SJCRH30 (cell line): ENCODE data around the gene C9. TPM values are rescaled to one million over a fixed set of nuclear protein-coding genes. Genes with fewer than 3 reads are reported as not detected.
A peak's percentile ranks its signal among the peaks of the same experiment; 100 is the strongest.
"Not testable (repeated sequence)": the region's sequence is repeated elsewhere in the genome, so short reads cannot be mapped to it uniquely, and the experiment has no call there.

Source experiments
- DNase-seq, 2 experiments: peaks; one replicate each; pipeline ENCODE4 v3.0.0-alpha.2; 2015 to 2020
- H3K27ac ChIP-seq: fragments of 250-450 bp; sonication (Bioruptor Pico); 2 replicates; pipeline ENCODE4 v1.5.1; 2020; ENCODE audit warnings: mild to moderate bottlenecking, moderate library complexity
- H3K27me3 ChIP-seq: fragments of 250-450 bp; sonication (Bioruptor Pico); 2 replicates; pipeline ENCODE4 v1.5.1; 2020; ENCODE audit warnings: mild to moderate bottlenecking, moderate library complexity
- H3K36me3 ChIP-seq: fragments of 250-450 bp; sonication (Bioruptor Pico); 2 replicates; pipeline ENCODE4 v1.5.1; 2020; ENCODE audit warnings: mild to moderate bottlenecking, moderate library complexity
- H3K4me1 ChIP-seq: fragments of 250-450 bp; sonication (Bioruptor Pico); 2 replicates; pipeline ENCODE4 v1.5.1; 2020; ENCODE audit warnings: mild to moderate bottlenecking, moderate library complexity
- H3K4me3 ChIP-seq: fragments of 250-450 bp; sonication (Bioruptor Pico); 2 replicates; pipeline ENCODE4 v1.5.1; 2020; ENCODE audit warnings: mild to moderate bottlenecking, moderate library complexity
- H3K9me3 ChIP-seq: fragments of 250-450 bp; sonication (Bioruptor Pico); replicated peaks from 2 replicates; pipeline ENCODE4 v1.5.1; 2020; ENCODE audit warnings: mild to moderate bottlenecking, moderate library complexity
- total RNA-seq: library from RNA; depleted of rRNA; stranded (reverse); fragments of >200 nt; shearing (Covaris generic); gene quantifications from 2 replicates; pipeline ENCODE4 v1.2.3, GENCODE V29; 2014; rRNA removed

Gene C9
- not detected in 2 replicates for total RNA-seq

- Histone ChIP-seq H3K4me1 (no peaks in the 10 kb centered on the region), H3K27me3 (0 out of 2 replicates have a peak, but pooled peaks cover 10% of the 10 kb centered on the region), H3K27ac (no peak within 1 kb of the TSS), H3K4me3 (no peak within 1 kb of the TSS), H3K36me3 (no peaks in the 10 kb centered on the region), H3K9me3 (no peaks in the 10 kb centered on the region; the same call in 1 of the 2 replicates)
- no peak for DNase-seq
Observed at GRCh38 chr5:39364367-39364766, at the start of gene C9. Gene C9 (minus strand): TSS chr5:39364495. CDS start chr5:39364464, 31 bp downstream.

GRCh38 chr5:39413771-39414170, 49.5 kb upstream of the C9 start:
- H3K4me3 ChIP-seq, result no peak overlapping the region
- no peak overlapping the region for H3K27ac ChIP-seq
- peaks cover 12% of the 10 kb centered on the region for H3K4me1 ChIP-seq

DNA sequence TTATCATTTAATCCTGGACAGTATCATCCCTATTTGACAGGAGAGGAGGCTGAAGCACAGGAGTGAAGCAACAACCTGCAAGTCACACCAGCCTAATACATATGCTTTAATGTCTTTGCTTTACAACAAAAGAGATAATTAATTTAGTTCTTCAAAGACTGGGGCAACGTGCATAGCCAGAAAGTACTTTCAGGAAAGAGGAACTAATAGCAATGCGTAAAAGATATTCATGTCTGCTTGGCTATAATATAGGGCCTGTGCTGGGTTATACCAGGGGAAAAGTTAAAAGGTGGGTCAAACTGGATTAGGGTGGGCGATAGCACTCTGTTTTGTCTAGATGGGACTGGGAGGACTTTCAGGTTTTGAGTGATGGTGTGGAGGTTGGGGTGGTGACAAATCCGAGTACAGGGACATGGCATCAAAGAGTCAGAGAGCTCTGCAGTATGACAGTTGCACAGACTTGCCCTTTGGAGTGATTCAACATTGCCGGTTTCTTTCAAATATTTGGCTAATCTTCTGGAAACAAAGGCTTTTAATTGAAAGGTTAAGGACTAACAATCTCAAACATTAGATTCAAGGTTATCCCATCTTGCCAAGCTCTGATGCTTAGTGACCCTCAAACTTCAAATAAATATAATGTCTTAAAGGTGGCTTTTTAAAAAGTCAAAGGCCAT, 48.6 kb upstream of the C9 start:
- no peak overlapping the region for H3K27ac ChIP-seq
- no peaks in the 10 kb centered on the region for H3K36me3 ChIP-seq
- DNase-seq, result no peak
- H3K4me1 ChIP-seq, result peaks cover 12% of the 10 kb centered on the region
- no peaks in the 10 kb centered on the region for H3K9me3 ChIP-seq
- H3K4me3 ChIP-seq, result no peak overlapping the region
- H3K27me3 ChIP-seq, result no peaks in the 10 kb centered on the region

More at GRCh38 chr5:39413771-39414170, 49.5 kb upstream of the C9 start:
- DNase-seq, result no peak
- Histone ChIP-seq H3K36me3 (no peaks in the 10 kb centered on the region), H3K9me3 (no peaks in the 10 kb centered on the region), H3K27me3 (no peaks in the 10 kb centered on the region)

GRCh38 chr5:39411985-39412384, 47.7 kb upstream of the C9 start:
- H3K4me1 ChIP-seq, result peaks cover 12% of the 10 kb centered on the region
- no peak for DNase-seq
- H3K36me3 ChIP-seq, result no peaks in the 10 kb centered on the region
- H3K9me3 ChIP-seq, result no peaks in the 10 kb centered on the region
- no peaks in the 10 kb centered on the region for H3K27me3 ChIP-seq
- no peak overlapping the region for H3K4me3 ChIP-seq
- H3K27ac ChIP-seq, result no peak overlapping the region

DNA sequence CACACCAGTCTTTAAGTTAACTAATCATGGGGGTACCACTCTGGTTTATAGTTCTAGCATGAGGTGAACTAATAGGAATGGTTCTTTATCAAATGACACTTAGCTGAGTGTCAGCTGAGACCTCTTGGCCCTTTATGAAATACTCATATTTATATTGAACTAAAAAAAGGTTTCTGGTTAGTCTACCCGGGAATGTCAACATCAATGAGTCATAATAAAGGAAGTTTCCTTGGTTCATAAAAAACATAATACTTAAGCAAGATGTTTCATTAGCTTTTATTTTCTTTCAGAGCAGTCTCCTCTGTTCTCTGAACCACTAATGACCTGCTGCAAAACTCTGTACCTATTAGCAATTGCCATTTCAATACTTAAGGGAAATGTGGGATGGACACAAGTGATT, 46.8 kb upstream of the C9 start:
- no peaks in the 10 kb centered on the region for H3K27me3 ChIP-seq
- no peak overlapping the region for H3K27ac ChIP-seq
- H3K9me3 ChIP-seq, result no peaks in the 10 kb centered on the region
- H3K4me3 ChIP-seq, result no peak overlapping the region
- no peak for DNase-seq
- H3K36me3 ChIP-seq, result no peaks in the 10 kb centered on the region
- H3K4me1 ChIP-seq, result peaks cover 12% of the 10 kb centered on the region

DNA sequence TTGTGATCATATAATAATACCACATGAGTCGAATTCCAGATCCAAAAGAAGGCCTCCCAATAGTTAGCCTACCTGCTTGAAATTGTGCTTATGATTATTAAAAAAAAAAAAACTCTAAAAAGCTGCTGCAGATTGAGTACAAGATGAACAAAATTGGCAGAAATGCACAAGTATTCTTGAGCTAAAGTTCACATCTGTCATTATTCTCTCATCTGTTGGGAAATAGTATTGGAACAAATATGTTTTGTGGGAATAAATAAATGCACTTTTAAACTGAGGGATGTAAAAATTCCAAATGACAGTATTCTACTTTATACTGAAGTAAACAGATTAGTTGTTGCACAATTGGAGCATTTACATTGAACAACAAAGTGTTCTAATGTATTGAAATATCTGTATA, 44.7 kb upstream of the C9 start:
- Histone ChIP-seq H3K27ac (no peak overlapping the region), H3K9me3 (no peaks in the 10 kb centered on the region), H3K27me3 (no peaks in the 10 kb centered on the region), H3K4me1 (peaks cover 12% of the 10 kb centered on the region), H3K36me3 (no peaks in the 10 kb centered on the region), H3K4me3 (no peak overlapping the region)
- DNase-seq, result no peak

- H3K36me3 ChIP-seq, result no peaks in the 10 kb centered on the region
- peaks cover 7% of the 10 kb centered on the region; the same call in 1 of the 2 replicates for H3K4me1 ChIP-seq
- no peaks in the 10 kb centered on the region for H3K27me3 ChIP-seq
- DNase-seq, result no peak
- H3K9me3 ChIP-seq, result no peaks in the 10 kb centered on the region; the same call in 1 of the 2 replicates
- no peak overlapping the region for H3K4me3 ChIP-seq
- H3K27ac ChIP-seq, result no peak overlapping the region
Observed at GRCh38 chr5:39405083-39405843, 41.0 kb upstream of the C9 start.

GRCh38 chr5:39403761-39404160, 39.5 kb upstream of the C9 start:
- not testable (repeated sequence) for H3K36me3 ChIP-seq, H3K4me1 ChIP-seq, H3K4me3 ChIP-seq, H3K27me3 ChIP-seq, H3K27ac ChIP-seq, DNase-seq, H3K9me3 ChIP-seq

- DNase-seq, H3K27me3 ChIP-seq, H3K4me1 ChIP-seq, H3K36me3 ChIP-seq, H3K27ac ChIP-seq, H3K9me3 ChIP-seq, H3K4me3 ChIP-seq: not testable (repeated sequence)
Observed at GRCh38 chr5:39402140-39402539, 37.8 kb upstream of the C9 start.

GRCh38 chr5:39400713-39401578, 36.7 kb upstream of the C9 start:
- H3K27ac ChIP-seq, result no peak overlapping the region
- DNase-seq, result no peak
- H3K4me1 ChIP-seq, result peaks cover 4% of the 10 kb centered on the region

GRCh38 chr5:39399135-39400036, 35.1 kb upstream of the C9 start:
- Histone ChIP-seq H3K9me3 (no peaks in the 10 kb centered on the region; the same call in 1 of the 2 replicates), H3K36me3 (no peaks in the 10 kb centered on the region), H3K27ac (no peak overlapping the region), H3K4me1 (peaks cover 4% of the 10 kb centered on the region), H3K4me3 (no peak overlapping the region), H3K27me3 (no peaks in the 10 kb centered on the region)
- DNase-seq, result peak in 1 of 2 experiments; percentile 31

More at GRCh38 chr5:39400713-39401578, 36.7 kb upstream of the C9 start:
- Histone ChIP-seq H3K36me3 (no peaks in the 10 kb centered on the region), H3K9me3 (no peaks in the 10 kb centered on the region; the same call in 1 of the 2 replicates), H3K4me3 (no peak overlapping the region), H3K27me3 (no peaks in the 10 kb centered on the region)

DNA sequence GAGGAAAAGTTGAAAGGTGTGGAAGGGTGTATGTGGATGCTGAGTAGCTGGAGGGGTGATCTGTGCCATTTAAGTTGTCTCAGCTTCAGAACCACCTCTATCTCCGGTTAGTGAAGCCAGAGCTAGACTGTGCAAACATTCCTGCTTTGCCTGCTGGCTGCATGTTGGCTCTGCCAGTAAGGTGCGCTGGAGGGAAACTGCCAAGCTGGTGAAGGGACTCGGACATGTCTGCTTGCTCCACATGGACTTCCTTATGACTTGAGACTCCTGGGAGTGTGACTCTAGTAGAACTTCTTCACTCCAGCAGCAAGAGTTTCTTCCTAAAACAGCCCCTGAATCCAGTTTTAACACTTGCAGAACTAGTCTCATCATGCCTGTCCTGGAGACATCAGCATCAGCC, 32.5 kb upstream of the C9 start:
- Histone ChIP-seq H3K27ac (no peak overlapping the region), H3K4me3 (no peak overlapping the region), H3K36me3 (peaks cover 6% of the 10 kb centered on the region), H3K27me3 (no peaks in the 10 kb centered on the region), H3K4me1 (peaks cover 4% of the 10 kb centered on the region), H3K9me3 (no peaks in the 10 kb centered on the region)
- DNase-seq, result no peak

DNA sequence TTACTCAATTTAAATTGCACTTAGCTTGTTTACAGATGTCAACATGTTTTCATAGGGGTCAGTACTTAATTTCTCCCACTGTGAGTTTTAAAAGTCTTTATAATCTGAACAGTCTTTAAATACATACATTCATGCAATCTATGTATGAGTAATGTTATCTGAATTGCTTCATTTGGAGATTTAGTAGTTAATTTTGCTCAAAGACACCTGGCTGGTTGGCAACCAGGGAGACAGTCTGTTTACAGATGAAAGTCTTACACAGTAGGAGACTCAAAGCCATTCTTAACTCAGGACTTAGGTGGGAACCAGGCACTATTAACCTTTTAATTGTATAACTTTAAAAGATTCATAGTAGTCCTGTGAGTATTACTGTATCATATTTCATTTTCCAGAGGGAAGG, 31.2 kb upstream of the C9 start:
- peaks cover 11% of the 10 kb centered on the region for H3K36me3 ChIP-seq
- no peak overlapping the region for H3K4me3 ChIP-seq
- H3K9me3 ChIP-seq, result no peaks in the 10 kb centered on the region
- H3K27me3 ChIP-seq, result no peaks in the 10 kb centered on the region
- peaks cover 4% of the 10 kb centered on the region for H3K4me1 ChIP-seq
- no peak for DNase-seq
- H3K27ac ChIP-seq, result no peak overlapping the region

- Histone ChIP-seq H3K4me1 (peaks cover 4% of the 10 kb centered on the region), H3K4me3 (no peak overlapping the region), H3K36me3 (peaks cover 13% of the 10 kb centered on the region), H3K27me3 (no peaks in the 10 kb centered on the region), H3K9me3 (no peaks in the 10 kb centered on the region), H3K27ac (no peak overlapping the region)
- DNase-seq, result no peak
Observed at GRCh38 chr5:39394946-39395345, 30.7 kb upstream of the C9 start.
